Stimulated activated CD4-positive, alpha-beta T cell treated with anti-CD3 and anti-CD28 coated beads, Interleukin-4, amount 100 ng/mL, for 4 hours (primary cell): ENCODE results near the gene SLC6A9.

ENCODE experiments used
- DNase-seq, 2 experiments: peaks; one replicate each; pipeline ENCODE4 v3.0.0-alpha.2; 2020

SLC6A9 gene

GRCh38 chr1:43965316-43965715 lies 65.9 kb downstream of the SLC6A9 start:
- no peak for DNase-seq

DNA sequence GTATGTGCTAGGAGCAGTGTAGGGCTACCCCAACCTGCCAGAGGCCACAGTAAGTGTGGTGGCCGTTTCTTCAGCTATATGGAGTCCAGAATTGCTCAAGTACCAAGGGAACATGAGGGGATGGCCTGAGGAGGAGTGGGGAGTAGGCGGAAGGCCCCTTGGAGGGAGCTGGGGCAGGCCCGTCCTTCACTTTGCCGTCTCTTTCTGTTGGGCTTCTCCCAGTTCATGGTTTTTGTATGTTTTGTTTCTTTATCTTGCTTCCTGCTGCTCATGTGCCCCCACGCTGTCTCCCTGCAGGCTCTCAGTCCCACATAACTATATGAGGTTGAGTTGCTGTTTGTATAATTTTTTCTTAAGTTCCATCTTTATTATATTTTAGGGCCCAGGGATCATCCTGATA lies 67.4 kb downstream of the SLC6A9 start:
- no peak for DNase-seq

DNA sequence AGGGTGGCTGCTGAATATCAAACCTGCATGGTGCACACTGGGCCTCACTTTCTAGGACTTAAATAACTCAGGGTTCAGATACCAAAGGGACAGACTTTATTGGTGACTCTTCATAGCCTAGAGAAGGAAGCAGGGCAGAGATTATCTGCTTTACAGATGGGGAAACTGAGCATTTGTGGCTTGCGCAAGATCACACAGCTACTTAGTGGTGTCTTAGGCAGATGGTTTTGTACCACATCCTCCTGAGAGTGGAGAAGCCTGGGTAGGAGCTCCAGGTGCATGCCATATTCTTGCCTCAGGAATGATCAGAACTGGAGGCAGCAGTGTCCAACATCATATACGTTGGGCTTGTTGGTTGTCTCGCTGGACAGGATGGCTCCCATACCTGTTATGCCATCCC lies 68.3 kb downstream of the SLC6A9 start:
- DNase-seq, result no peak

GRCh38 chr1:43962324-43962723 lies 68.9 kb downstream of the SLC6A9 start:
- no peak for DNase-seq

- no peak for DNase-seq
Measured at GRCh38 chr1:43961692-43962091, 69.6 kb downstream of the SLC6A9 start.

DNA sequence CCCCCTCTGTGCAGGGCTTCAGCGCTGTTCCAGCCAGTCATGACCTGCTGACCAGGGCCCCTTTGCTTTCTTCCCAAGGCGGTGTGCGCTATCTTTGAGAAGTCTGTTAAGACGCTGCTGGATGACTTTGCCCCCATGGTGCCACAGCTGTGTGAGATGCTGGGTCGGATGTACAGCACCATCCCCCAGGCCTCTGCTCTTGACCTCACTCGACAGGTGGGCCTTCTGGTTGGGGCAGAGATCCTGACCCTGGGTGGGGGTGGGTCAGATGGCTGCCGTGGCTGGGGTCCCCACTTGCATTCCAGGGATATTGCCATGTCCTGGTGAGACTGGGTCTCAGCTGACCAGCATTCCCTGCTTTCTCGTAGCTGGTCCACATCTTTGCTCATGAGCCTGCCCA lies 70.5 kb downstream of the SLC6A9 start:
- no peak for DNase-seq

GRCh38 chr1:43958351-43959255 lies 72.7 kb downstream of the SLC6A9 start:
- no peak for DNase-seq

DNA sequence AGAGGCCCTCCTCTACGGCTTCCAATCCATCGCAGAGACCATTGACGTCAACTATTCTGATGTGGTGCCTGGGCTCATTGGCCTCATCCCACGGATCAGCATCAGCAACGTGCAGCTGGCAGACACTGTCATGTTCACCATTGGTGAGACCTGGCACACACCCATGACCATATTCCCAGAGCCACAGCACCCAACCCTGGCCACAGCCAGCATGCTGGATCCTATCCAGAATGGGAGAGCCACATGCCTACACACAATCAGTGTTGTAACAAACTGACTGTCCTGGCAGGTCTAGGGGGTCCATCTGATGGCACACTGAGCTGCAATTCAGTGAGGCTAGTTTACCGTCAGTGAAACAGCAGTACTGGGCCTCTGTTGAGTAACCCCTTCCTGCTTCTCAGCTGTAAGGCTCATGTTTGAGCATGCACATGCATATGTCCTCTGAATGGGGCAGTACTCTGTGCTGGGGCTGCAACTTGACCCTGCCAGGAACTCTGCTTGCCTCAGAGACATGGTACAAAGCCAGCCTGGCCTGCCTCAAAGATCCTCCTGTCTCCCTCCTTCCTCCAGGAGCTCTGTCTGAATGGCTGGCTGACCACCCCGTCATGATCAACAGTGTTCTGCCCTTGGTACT lies 73.7 kb downstream of the SLC6A9 start:
- no peak for DNase-seq

- no peak for DNase-seq
Measured at GRCh38 chr1:43956234-43956633, 75.0 kb downstream of the SLC6A9 start.

- no peak for DNase-seq
Measured at GRCh38 chr1:43954036-43954435, 77.2 kb downstream of the SLC6A9 start.

- no peak for DNase-seq
Measured at GRCh38 chr1:43953361-43953760, 77.9 kb downstream of the SLC6A9 start.

DNA sequence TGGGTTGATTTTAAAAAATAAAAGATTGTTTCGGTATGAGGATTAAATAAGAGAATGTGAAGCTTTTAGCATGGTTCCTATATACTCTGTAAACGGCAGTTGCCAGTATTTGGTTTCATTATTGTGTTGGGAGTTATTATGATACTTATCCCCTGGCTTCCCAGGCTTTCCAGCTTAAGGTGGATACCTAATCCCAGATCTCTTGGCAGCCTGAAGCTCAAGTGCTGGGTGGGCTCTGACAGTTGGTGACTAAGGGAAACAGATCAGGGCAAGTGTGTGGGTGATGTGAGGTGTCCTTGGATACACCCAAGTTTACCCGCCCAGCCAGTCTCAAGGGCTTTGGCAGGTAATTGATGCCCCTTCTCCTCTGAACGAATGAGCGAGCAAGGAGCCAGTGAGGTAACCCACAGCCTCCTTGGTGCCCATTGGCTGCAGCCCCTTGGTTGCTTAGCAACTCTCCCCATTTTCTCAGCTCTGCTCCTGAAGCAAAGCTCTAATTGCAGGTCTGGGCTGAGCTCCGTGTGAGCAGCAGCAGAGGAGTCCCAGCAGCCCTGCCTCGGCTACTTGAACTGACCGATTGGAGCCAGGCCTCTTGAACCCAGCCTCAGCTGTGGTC lies 78.4 kb downstream of the SLC6A9 start:
- no peak for DNase-seq

GRCh38 chr1:43951021-43951985 lies 80.0 kb downstream of the SLC6A9 start:
- no peak for DNase-seq

DNA sequence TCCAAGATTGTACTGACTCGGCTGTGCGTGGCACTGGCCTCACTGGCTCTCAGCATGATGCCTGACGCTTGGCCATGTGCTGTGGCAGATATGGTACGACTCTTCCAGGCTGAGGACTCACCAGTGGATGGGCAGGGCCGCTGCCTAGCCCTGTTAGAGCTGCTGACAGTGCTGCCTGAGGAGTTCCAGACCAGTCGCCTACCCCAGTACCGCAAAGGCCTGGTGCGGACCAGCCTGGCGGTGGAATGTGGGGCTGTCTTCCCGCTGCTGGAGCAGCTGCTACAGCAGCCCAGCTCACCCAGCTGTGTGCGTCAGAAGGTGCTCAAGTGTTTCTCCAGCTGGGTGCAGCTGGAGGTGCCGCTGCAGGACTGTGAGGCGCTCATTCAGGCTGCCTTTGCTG lies 81.6 kb downstream of the SLC6A9 start:
- no peak for DNase-seq

- DNase-seq, result no peak
Measured at GRCh38 chr1:43947874-43948437, 83.3 kb downstream of the SLC6A9 start.

- no peak for DNase-seq
Measured at GRCh38 chr1:43947061-43947873, 84.0 kb downstream of the SLC6A9 start.
